Stimulated activated CD4-positive, alpha-beta T cell treated with anti-CD3 and anti-CD28 coated beads, Interleukin-15, amount 100 ng/mL, for 1 hour (primary cell): ENCODE results near the gene SLC13A5.
"Not testable (repeated sequence)": the region's sequence is repeated elsewhere in the genome, so short reads cannot be mapped to it uniquely, and the experiment has no call there.

ENCODE experiments used
- DNase-seq, 2 donors: peaks; one replicate each; pipeline ENCODE4 v3.0.0-alpha.2; 2020; ENCODE audit warnings: low read depth in 1 of 2, low spot score in 1 of 2

SLC13A5 gene

DNA sequence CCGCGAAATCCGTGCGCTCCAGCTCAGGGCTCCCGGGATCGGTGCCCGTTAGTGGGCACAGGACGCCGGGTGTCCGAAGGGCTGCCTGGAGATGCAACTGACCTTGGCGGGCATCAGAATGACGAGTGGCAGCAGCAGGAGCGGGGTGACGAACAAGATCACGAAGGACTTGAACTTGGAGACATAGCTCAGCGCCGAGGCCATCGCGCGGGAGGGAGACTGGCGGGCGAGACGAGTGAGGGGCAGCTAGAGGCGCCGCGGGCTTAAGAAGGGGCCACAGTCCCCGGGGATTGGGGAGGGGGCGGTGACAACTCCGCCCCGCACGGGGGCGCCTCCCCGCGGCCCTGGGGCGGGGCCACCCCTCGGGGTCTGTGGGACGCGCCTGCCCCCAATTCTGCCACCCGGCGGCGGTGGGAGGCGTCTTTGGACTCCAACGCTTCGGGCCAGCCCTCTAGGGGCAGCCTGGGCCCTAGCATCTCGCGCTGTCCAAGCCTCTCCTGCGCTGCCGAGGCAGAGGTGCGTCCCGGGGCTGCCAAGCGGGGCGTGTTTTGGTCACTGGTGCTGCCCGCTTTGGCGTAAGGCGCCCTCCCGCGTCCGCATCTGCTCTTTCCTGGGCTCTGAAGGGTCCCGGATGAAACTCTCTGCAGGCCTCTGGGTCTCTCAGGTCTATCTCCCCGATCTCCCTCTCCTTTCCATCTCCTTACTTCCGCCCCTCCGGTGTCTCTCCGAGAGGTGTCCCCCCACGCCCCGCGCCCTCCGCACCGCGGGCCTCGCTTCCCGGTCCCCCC lies at the start of gene SLC13A5:
Gene SLC13A5 (minus strand): TSS at position 240 of the 788 bp plus-strand sequence. CDS start 36 bp downstream, at position 204.
- no peak for DNase-seq

DNA sequence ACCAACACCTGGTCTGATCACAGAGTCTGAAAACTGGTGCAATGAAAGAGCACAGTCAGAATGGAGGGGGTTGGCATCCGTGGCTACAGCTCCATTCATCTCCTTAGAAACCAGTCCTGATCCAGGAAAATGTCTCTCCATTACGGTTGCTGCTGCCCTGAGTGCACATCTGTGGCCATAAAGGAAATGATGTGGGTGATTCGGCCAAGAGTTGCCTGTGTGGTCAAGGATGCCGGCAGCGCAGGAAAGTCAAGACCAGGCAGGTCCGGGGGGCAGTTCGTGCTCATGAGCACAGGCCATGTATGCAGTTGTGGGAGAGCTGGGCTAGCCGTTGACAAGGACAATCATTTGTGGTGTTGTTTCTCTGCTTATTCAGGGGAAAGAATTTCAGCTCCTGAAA lies 48.6 kb upstream of the SLC13A5 start:
- DNase-seq: no peak

GRCh38 chr17:6757747-6758146 lies 44.6 kb upstream of the SLC13A5 start:
- DNase-seq: no peak

DNA sequence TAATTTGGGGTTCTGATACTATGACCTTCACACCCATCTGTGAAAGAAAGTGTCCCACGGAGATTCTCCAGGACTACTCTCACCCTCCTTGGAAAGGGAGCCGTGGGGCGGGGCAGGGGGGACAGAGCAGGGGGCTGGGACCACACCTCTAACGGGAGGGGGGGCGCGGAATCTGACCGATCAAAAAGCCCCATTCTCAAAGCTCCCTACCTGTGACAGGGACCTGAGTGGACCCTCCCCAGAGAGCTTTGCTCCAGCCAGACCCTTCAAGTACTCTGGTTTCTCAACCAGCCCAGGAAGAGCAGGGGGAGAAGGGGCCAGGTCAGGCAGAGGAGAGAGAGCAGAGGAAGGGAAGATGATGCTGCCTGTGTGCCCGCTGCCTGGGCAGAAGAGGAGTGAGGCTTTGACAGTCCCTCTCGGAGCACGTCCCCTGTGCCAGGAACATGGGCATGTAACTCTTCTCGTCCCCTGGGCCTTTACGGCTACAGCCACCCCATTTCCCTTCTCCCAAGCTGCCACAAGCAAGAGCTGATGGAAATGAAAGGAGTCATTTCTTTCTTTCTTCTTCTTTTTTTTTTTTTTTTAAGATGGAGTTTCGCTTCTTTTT lies 43.4 kb upstream of the SLC13A5 start:
- DNase-seq: no peak

GRCh38 chr17:6755731-6756184 lies 42.6 kb upstream of the SLC13A5 start, which contains the start of gene XAF1:
Gene XAF1 (plus strand): TSS chr17:6756046. CDS start chr17:6756079, 33 bp downstream.
- peak in 1 of 2 donors; percentile 25 for DNase-seq

DNA sequence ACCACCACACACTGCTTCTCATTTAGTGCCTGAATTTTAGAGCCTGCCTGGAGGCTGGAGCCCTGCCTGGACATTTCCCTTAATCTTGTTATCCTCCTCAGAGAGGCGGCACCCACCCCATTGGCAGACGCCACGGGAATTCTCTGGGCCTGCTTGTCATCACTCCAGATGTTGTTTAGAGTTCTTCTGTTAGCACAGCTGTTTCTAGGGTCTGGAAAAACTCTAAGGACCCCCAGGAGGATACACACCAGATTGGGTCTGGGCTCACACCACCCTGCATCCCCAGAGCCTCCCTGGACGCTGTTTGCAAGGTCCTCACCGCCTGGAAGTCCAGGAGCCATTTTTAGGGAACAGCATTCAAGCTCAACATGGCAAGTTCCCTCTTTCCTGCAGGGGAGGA lies 42.1 kb upstream of the SLC13A5 start:
- no peak for DNase-seq

GRCh38 chr17:6753546-6753945 lies 40.4 kb upstream of the SLC13A5 start:
- DNase-seq: no peak

DNA sequence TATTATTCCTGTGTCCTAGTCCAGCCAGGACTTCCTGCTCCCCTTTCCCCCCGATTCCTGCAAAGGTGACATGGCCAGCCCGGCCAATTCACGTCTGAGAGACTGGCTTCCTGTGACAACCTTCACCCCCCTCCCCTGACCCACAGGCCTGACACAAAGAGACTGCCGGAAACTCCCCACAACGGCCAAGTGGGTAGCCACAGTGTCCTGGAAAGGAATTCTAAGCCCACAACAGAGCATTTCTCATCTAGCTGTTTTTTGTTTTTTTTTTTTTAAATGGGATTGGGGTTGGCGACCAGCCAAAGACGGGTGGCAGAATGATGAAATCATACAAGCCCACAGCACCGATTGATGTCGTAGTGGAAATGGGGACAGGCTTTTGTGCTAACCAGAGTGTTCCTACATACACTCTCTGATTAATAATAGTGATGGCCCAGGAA lies 39.9 kb upstream of the SLC13A5 start:
- DNase-seq: no peak

DNA sequence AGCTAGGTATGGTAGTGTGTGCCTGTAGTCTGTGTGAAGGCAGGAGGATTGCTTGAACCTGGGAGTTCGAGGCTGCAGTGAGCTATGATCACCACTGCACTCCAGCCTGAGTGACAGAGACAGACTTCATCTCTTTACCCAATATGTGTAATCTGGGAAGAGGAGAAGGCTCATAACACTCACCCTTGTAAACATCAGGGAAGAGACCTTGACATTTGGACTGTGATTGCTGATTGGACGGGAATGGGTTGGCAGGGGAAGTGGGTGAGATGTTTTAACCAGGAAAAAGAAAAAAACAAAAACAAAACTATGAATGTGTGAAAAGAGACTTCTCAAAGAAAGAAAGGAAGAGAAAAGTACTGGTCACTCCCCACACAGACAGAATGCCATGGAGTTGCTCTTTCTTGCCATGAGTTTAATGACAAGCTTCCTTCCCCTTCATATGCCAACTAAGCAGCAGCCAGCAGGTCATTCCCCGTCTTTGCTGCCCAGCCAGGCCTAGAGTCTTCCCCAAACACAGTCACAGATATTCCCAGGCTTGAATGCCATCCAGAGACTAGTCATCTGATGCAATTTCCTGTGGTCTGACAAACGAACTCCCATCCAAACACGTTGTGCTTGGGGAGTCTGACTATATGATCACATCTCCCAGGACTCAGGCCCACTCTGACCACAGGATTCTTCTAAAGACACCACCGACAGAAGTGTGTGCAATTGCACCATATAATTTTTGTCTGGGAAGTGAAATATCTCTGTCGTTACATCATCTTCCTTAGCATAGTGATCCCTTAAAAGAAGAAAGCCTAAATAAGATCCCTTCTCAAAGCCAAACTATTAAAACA lies 39.1 kb upstream of the SLC13A5 start:
- no peak for DNase-seq

- DNase-seq: no peak
Measured at GRCh38 chr17:6749519-6749918, 36.4 kb upstream of the SLC13A5 start.

DNA sequence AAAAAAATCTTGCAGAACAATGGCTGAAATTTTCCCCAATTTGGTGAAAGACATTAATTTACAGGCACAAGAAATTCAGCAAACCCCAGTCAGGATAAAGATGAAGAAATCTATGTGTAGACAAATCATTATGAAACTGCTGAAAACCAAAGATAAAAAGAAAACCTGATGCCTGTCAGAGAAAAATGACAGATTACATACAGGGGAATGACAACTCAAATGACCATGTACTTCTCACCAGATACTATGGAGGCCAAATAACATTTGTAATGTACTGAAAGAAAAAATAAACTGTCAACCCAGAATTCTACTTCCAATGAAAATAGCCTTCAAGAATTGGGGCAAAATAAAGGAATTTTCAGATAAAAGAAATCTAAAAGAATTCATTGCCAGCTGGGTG lies 35.4 kb upstream of the SLC13A5 start:
- no peak for DNase-seq

DNA sequence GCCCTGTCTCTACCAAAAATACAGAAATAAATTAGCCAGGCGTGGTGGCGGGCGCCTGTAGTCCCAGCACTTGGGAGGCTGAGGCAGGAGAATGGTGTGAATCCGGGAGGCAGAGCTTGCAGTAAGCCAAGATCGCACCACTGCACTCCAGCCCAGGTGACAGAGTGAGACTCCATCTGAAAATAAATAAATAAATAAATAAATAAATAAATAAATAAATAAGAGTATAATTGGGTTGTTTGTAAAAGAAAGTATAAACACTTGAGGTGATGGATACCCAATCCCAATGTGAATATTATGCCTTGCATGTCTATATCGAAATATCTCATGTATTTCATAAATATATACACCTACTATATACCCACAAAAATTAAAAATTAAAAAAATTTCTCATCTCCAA lies 33.5 kb upstream of the SLC13A5 start:
- not testable (repeated sequence) for DNase-seq

- no peak for DNase-seq
Measured at GRCh38 chr17:6729531-6729930, 16.4 kb upstream of the SLC13A5 start.

DNA sequence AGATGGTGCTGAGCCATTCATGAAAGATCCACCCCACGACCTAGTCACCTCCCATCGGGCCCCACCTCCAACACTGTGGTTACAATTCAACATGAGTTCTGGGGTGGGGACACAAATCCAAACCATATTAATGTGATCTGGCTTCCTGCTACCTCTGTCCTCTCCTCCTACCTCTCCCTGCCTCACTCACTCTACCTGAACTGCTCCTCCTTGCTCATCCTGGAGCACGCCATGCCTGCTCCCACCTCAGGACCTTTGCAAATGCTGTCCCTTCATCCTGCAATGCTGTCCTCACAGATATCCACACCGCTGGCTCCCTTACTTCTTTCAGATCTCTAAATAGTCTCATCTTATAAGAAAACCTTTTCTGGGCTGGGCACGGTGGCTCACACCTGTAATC lies 10.8 kb upstream of the SLC13A5 start:
- no peak for DNase-seq

DNA sequence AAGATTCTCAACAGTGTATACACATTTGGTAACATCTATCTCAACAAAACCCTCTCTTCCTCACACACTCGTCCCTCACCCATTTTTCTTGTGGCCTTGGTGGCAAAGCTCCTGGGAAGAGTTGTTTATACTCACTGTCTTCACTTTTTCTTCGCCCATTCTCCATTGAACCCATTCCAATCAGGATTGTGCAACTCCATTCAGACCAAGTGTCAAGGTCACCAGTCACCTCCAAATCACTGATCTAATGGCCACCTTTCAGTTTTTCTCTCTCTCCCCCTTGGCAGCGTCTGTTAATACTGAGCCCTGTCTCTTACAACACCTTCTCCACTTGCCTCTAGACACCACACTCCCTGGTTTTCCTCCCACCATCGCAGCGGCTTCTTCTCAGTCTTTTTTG lies 8.6 kb upstream of the SLC13A5 start:
- no peak for DNase-seq

DNA sequence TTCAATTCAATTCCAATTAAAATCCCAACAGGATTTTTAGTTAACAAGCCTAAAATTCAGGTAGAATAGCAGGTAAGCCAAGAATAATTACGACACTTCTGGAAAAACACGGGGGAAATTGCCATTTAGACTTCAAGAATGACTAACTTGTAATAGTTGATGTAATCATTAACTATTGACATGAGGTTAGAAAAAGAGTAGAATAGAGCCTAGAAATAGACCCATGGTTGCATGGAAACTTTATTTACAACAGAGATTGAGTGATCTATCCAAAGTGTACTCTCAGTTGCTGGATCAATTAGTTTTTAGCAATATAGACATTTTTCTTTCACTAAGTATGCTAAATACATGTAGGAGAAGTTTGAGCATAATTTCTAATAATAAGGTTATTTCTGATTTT lies 3.6 kb upstream of the SLC13A5 start:
- DNase-seq: no peak

- no peak for DNase-seq
Measured at GRCh38 chr17:6714315-6714874, 1.2 kb upstream of the SLC13A5 start.

DNA sequence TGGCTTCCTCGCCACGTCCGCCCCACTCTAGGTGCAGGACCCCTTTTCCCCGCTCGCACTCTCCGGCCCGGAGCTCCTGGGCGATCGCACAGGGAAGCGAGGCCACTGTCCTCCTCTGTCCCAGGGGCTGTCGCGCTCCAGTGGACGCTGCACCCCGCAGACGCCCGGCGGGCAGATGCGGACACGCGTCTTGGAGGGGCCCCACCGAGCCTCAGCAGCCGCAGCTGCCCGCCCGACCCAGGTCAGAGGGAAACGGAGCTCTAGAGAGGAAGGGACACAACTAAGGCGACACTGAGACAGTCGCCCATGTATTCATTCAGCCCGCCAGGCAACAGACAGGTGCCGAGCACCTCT lies 726 bp upstream of the SLC13A5 start:
- DNase-seq: no peak

- DNase-seq: no peak
Measured at GRCh38 chr17:6712854-6713129, 377 bp downstream of the SLC13A5 start.

DNA sequence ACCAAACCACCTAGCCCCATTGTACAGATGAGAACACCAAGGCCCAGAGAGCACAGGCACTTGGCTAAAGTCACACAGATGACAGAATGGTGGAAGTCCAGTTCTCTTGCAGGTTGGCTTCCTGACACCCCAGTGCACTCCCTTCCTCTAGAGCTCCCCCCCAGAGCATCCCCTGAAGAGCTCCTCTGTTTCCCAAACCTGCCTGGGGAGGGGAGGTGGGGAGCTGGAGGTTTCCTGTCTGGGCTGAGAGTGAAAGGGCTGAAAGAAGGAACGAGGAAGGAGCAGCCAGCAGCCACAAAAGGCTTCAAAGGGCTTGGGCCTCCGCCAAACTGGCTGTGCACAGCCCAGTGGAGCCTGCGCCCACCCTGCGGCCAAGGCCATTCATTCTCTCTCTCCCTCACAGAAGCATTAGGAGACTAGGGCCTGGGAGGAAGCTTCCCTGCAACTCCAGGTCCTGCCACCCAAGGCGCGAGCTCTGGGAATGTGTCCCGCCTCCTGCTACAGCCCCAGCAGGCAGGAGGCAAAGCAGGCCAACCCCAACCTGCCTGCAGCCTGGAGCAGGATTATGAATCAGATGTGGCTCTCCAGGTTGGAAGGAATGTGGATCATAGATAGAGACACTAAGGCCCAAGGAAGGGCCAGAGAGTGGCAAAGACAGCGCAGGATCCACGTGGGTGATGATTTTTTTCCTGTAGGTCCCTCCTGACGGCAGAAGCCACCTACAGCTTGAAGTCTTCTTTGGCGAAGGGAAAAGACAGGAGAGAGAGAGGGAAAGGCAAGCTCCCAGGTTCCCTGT lies 913 bp downstream of the SLC13A5 start:
- DNase-seq: no peak

- no peak for DNase-seq
Measured at GRCh38 chr17:6711681-6712057, 1.5 kb downstream of the SLC13A5 start.
